GM12891 (cell line): Measurements from ENCODE around the gene MATN3.

ENCODE experiments used
- SPI1 ChIP-seq: IDR thresholded peaks from 2 replicates; pipeline ENCODE4 v1.6.1; 2011; ENCODE audit warnings: low read depth, low read length, control low read depth
- TAF1 ChIP-seq: IDR thresholded peaks from 2 replicates; pipeline ENCODE4 v1.6.1; 2011; ENCODE audit warnings: low read depth, low read length, control low read depth

- TF ChIP-seq TAF1 (no peak), SPI1 (no peak)
Measured at GRCh38 chr2:20025065-20025786, 12.8 kb upstream of the MATN3 start.
